Liver (tissue), 3 donors: Measurements from ENCODE around the gene TMCO5A.

ENCODE experiments used
- CTCF ChIP-seq: fragments of 150-350 bp; IDR thresholded peaks from 2 replicates; pipeline ENCODE4 v1.5.1; 2017; ENCODE audit warnings: improper control_type of control experiment, low read depth, low read length; ENCODE audit not compliant: missing input control
- EGR1 ChIP-seq, 2 donors: IDR thresholded peaks; 2 replicates each; pipeline ENCODE4 v1.6.1; 2016 to 2018; ENCODE audit warnings: antibody characterized with exemption in 2 of 2, low read depth in 2 of 2
- FOXA1 ChIP-seq: IDR thresholded peaks from 2 replicates; pipeline ENCODE4 v1.6.1; 2016; ENCODE audit warnings: antibody characterized with exemption
- GABPA ChIP-seq, 2 donors: IDR thresholded peaks in 1 of 2; conservative IDR thresholded peaks in 1 of 2; 2 replicates each; pipeline ENCODE4 v1.6.1; 2016; ENCODE audit warnings: antibody characterized with exemption in 2 of 2, mild to moderate bottlenecking in 1 of 2, moderate library complexity in 1 of 2
- JUND ChIP-seq, 2 donors: IDR thresholded peaks; 2 replicates each; pipeline ENCODE4 v1.6.1; 2016; ENCODE audit warnings: antibody characterized with exemption in 2 of 2
- RAD21 ChIP-seq, 2 donors: IDR thresholded peaks; 2 replicates each; pipeline ENCODE4 v1.6.1; 2016; ENCODE audit warnings: antibody characterized with exemption in 2 of 2, mild to moderate bottlenecking in 2 of 2
- REST ChIP-seq: IDR thresholded peaks from 2 replicates; pipeline ENCODE4 v1.6.1; 2016; ENCODE audit warnings: antibody characterized with exemption, mild to moderate bottlenecking
- RXRA ChIP-seq, 2 donors: IDR thresholded peaks; 2 replicates each; pipeline ENCODE4 v1.6.1; 2017 to 2018; ENCODE audit warnings: antibody characterized with exemption in 2 of 2, mild to moderate bottlenecking in 1 of 2
- SP1 ChIP-seq: IDR thresholded peaks from 2 replicates; pipeline ENCODE4 v1.6.1; 2018; ENCODE audit warnings: antibody characterized with exemption, mild to moderate bottlenecking
- TAF1 ChIP-seq: conservative IDR thresholded peaks from 2 replicates; pipeline ENCODE4 v1.6.1; 2016; ENCODE audit warnings: antibody characterized with exemption, mild to moderate bottlenecking
- YY1 ChIP-seq: IDR thresholded peaks from 2 replicates; pipeline ENCODE4 v1.6.1; 2016; ENCODE audit warnings: antibody characterized with exemption, mild to moderate bottlenecking
- ZBTB33 ChIP-seq: IDR thresholded peaks from 2 replicates; pipeline ENCODE4 v1.6.1; 2016; ENCODE audit warnings: antibody characterized with exemption
- TF ChIP-seq, protein P1 (sequence below): IDR thresholded peaks from 2 replicates; pipeline ENCODE4 v1.6.1; 2016; ENCODE audit warnings: antibody characterized with exemption
- TF ChIP-seq, protein P2 (sequence below): IDR thresholded peaks from 2 replicates; pipeline ENCODE4 v1.6.1; 2016; ENCODE audit warnings: antibody characterized with exemption
- donor health status: healthy.
- donor health status: healthy.

GRCh38 chr15:37995461-37996347 lies 61.3 kb downstream of the TMCO5A start:
- TF ChIP-seq CTCF, result peak; percentile 70
- no peak for TF ChIP-seq REST
- no peak for TF ChIP-seq GABPA (IDR thresholded peaks at IDR 0.05 in 1 of 2, conservative IDR thresholded peaks at IDR 0.05 in 1 of 2)
- no peak for TF ChIP-seq JUND (IDR thresholded peaks at IDR 0.05)
- TF ChIP-seq YY1, result no peak
- no peak for TF ChIP-seq TAF1
- TF ChIP-seq EGR1 (IDR thresholded peaks at IDR 0.05; ENCODE audit: low read depth in 2 of 2), result no peak
- TF ChIP-seq ZBTB33, result no peak
- TF ChIP-seq RAD21 (IDR thresholded peaks at IDR 0.05), result peak; percentile 88 to 94
- TF ChIP-seq, protein P1, sequence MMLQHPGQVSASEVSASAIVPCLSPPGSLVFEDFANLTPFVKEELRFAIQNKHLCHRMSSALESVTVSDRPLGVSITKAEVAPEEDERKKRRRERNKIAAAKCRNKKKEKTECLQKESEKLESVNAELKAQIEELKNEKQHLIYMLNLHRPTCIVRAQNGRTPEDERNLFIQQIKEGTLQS, result no peak
- no peak for TF ChIP-seq SP1
- TF ChIP-seq, protein P2, sequence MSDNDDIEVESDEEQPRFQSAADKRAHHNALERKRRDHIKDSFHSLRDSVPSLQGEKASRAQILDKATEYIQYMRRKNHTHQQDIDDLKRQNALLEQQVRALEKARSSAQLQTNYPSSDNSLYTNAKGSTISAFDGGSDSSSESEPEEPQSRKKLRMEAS, result no peak
- TF ChIP-seq FOXA1, result no peak
- no peak for TF ChIP-seq RXRA (IDR thresholded peaks at IDR 0.05)
